Measurements from ENCODE around the gene ZNF195. TPM values are rescaled to one million over a fixed set of nuclear protein-coding genes. Genes with fewer than 3 reads are reported as not detected.
"Not testable (repeated sequence)": the region's sequence is repeated elsewhere in the genome, so short reads cannot be mapped to it uniquely, and the experiment has no call there.

ZNF195 gene
- total RNA-seq, 8 experiments from 2014 or later: 30.3 to 65.3 (median 46.0) TPM

GRCh38 chr11:3339340-3339624 is 39.7 kb downstream of the ZNF195 start:
- Histone ChIP-seq H3K27ac (no peak overlapping the region), H3K4me1 (replicated peaks in 1 of 2) (peaks cover 0 to 5% of the 10 kb centered on the region in 2 donors), H3K4me3 (no peak overlapping the region)
- in situ Hi-C loops (cut with MboI; ENCODE audit: low pct_unique_long_range_greater_than_20kb in 2 of 9, low sequenced_read_pairs in 9 of 9, unreplicated experiment in 9 of 9): no loop called here
- 0 to 78% (median 41%) methylated on average over 1 of the region's 1 CpG; no CpG with 5 or more reads in 6 of the 10 experiments for WGBS, 10 experiments
- no peak for ATAC-seq (replicated peaks in 6 of 8)

- Histone ChIP-seq H3K4me3 (no peak overlapping the region), H3K27ac (no peak overlapping the region), H3K4me1 (replicated peaks in 1 of 2) (peaks cover 0 to 5% of the 10 kb centered on the region in 2 donors)
- WGBS, 10 experiments: 18 to 73% (median 56%) methylated on average over 1 to 4 of the region's 7 CpGs; no CpG with 5 or more reads in 2 of the 10 experiments
- peak in 2 of 8 experiments; percentile 22 to 86 for ATAC-seq (replicated peaks in 6 of 8)
- in situ Hi-C loops (cut with MboI; ENCODE audit: low pct_unique_long_range_greater_than_20kb in 2 of 9, low sequenced_read_pairs in 9 of 9, unreplicated experiment in 9 of 9): no loop called here
These were observed 40.2 kb downstream of the ZNF195 start for GRCh38 chr11:3338569-3339339.

- H3K4me1 ChIP-seq (replicated peaks in 1 of 2); H3K27ac ChIP-seq; H3K4me3 ChIP-seq; in situ Hi-C loops (cut with MboI; ENCODE audit: low pct_unique_long_range_greater_than_20kb in 2 of 9, low sequenced_read_pairs in 9 of 9, unreplicated experiment in 9 of 9): not testable (repeated sequence)
- ATAC-seq (replicated peaks in 6 of 8): peak in 3 of 8 experiments; percentile 45 to 92 (median 69)
- WGBS, 10 experiments: no CpG with 5 or more reads among the region's 10 CpGs
These were observed 42.5 kb downstream of the ZNF195 start for GRCh38 chr11:3336420-3336819.

GRCh38 chr11:3333157-3333556 is 45.8 kb downstream of the ZNF195 start:
- in situ Hi-C loops (cut with MboI; ENCODE audit: low pct_unique_long_range_greater_than_20kb in 2 of 9, low sequenced_read_pairs in 9 of 9, unreplicated experiment in 9 of 9); H3K4me1 ChIP-seq (replicated peaks in 1 of 2); H3K4me3 ChIP-seq; H3K27ac ChIP-seq: not testable (repeated sequence)
- no CpG with 5 or more reads among the region's 8 CpGs for WGBS, 10 experiments
- ATAC-seq (replicated peaks in 6 of 8): peak in 5 of 8 experiments; percentile 15 to 60 (median 47)

- peak in 2 of 8 experiments; percentile 90 for ATAC-seq (replicated peaks in 6 of 8)
- H3K4me1 ChIP-seq (replicated peaks in 1 of 2); H3K4me3 ChIP-seq; H3K27ac ChIP-seq; in situ Hi-C loops (cut with MboI; ENCODE audit: low pct_unique_long_range_greater_than_20kb in 2 of 9, low sequenced_read_pairs in 9 of 9, unreplicated experiment in 9 of 9): not testable (repeated sequence)
- no CpG with 5 or more reads among the region's 3 CpGs for WGBS, 10 experiments
These were observed 47.9 kb downstream of the ZNF195 start for GRCh38 chr11:3331078-3331477.

GRCh38 chr11:3330064-3330463 is 48.9 kb downstream of the ZNF195 start:
- WGBS, 10 experiments: no CpG with 5 or more reads among the region's 12 CpGs
- H3K4me1 ChIP-seq (replicated peaks in 1 of 2); ATAC-seq (replicated peaks in 6 of 8); in situ Hi-C loops (cut with MboI; ENCODE audit: low pct_unique_long_range_greater_than_20kb in 2 of 9, low sequenced_read_pairs in 9 of 9, unreplicated experiment in 9 of 9); H3K27ac ChIP-seq; H3K4me3 ChIP-seq: not testable (repeated sequence)

- H3K4me1 ChIP-seq (replicated peaks in 1 of 2); H3K4me3 ChIP-seq; ATAC-seq (replicated peaks in 6 of 8); H3K27ac ChIP-seq; in situ Hi-C loops (cut with MboI; ENCODE audit: low pct_unique_long_range_greater_than_20kb in 2 of 9, low sequenced_read_pairs in 9 of 9, unreplicated experiment in 9 of 9): not testable (repeated sequence)
- no CpG with 5 or more reads among the region's 4 CpGs for WGBS, 10 experiments
These were observed 50.4 kb downstream of the ZNF195 start for GRCh38 chr11:3328503-3328902.

GRCh38 chr11:3326450-3326849 is 52.5 kb downstream of the ZNF195 start:
- in situ Hi-C loops (cut with MboI; ENCODE audit: low pct_unique_long_range_greater_than_20kb in 2 of 9, low sequenced_read_pairs in 9 of 9, unreplicated experiment in 9 of 9); H3K4me3 ChIP-seq; ATAC-seq (replicated peaks in 6 of 8); H3K4me1 ChIP-seq (replicated peaks in 1 of 2); H3K27ac ChIP-seq: not testable (repeated sequence)
- WGBS, 10 experiments: no CpG with 5 or more reads among the region's 13 CpGs

GRCh38 chr11:3324724-3325123 is 54.2 kb downstream of the ZNF195 start:
- H3K4me3 ChIP-seq; H3K27ac ChIP-seq; in situ Hi-C loops (cut with MboI; ENCODE audit: low pct_unique_long_range_greater_than_20kb in 2 of 9, low sequenced_read_pairs in 9 of 9, unreplicated experiment in 9 of 9); H3K4me1 ChIP-seq (replicated peaks in 1 of 2): not testable (repeated sequence)
- WGBS, 10 experiments: no CpG with 5 or more reads among the region's 3 CpGs
- peak in 7 of 8 experiments; percentile 49 to 82 (median 67) for ATAC-seq (replicated peaks in 6 of 8)

Other genes with a start within 250 kb of the ZNF195 start
- gene OSBPL5, start 213.8 kb downstream of the ZNF195 start, total RNA-seq: 10 to 100 TPM; 12.1 to 29.8 (median 18.1) TPM
- gene MRGPRG, start 160.3 kb downstream of the ZNF195 start, total RNA-seq: 1 to 10 TPM in 1 of 8 experiments, under 1 TPM in 2, not detected in 5; 0.41 to 1.4 (median 0.73) TPM
- gene MRGPRE, start 146.7 kb downstream of the ZNF195 start, total RNA-seq: under 1 TPM in 3 of 8 experiments, not detected in 5; 0.31 to 0.85 (median 0.36) TPM